KG1 (cell line): ENCODE data around the gene NRG2.

Experiments
- DNase-seq: peaks from one replicate; lab custom pipeline; 2025; lab: John Stamatoyannopoulos, UW

The NRG2 gene

DNA sequence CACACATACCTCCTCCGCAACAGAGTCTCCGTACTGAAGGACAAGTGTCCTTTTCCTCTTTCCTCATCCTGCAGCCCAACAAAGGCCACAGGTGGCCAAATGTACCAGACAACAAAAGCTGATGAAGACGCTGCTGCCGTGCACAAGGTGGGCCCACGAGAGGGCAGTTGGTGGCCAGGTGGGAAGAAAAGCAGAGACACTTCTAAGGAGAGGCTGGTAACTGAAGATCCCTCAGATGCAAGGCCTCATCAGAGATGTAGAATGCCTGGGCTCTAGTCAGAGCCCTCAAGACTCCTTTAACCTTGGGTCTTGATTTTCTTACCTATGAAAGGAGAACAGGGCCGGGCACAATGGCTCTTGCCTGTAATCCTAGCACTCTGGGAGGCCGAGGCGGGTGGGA is 75.7 kb downstream of the NRG2 start:
- no peak for DNase-seq

DNA sequence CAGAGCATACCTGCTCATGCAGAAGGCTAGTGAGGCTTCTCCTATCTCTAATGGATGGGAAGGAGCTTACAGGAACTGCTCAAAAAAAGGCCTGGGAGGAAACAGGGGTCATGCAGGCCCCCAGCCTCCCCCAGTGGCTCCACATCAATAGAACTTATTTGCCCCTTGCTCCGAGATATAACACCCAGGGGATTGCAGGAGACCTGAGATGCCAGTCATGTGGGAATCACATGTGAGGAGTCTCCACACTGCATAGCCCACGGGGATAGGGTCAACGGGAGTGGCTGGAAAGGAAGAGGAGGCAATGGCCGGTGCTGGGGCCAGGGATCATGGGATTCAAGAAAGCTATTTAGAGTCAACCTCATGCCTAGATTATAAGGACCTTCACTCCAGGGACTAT is 76.2 kb downstream of the NRG2 start:
- DNase-seq: no peak

GRCh38 chr5:139964994-139965565 is 78.0 kb downstream of the NRG2 start:
- DNase-seq: no peak

DNA sequence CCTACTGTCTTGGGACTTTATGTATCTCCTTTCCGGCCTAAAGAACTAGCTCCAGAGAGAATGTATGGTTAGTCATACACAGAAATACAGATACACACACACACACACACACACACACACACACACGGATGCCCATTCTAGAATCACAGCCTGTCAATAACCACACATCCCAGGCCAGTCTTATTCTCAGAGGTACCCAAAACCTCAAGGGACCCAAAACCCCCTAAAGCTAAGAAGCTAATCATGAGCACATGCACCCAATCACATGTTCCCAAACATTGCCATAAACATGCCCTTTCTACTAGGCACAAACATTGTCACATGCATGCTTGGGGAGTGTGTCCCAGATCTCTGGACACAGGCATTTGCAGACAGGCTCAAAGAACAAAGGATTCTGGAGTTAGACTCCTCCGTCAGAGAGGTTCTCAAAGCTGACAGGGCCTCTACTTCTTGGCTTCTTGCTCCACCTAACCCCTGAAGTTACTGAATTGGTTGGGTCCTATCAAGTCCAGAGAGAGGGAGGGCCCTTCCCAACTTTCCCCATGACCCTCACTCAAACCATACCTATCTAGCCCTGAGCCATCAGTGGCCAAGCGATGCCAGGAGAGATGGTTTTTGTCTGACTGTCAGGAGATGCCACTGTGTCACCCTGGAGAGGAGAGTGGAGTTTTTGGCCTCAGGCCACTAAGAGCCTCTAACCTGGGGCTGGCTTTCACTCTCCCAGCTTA is 78.7 kb downstream of the NRG2 start:
- DNase-seq: no peak

DNA sequence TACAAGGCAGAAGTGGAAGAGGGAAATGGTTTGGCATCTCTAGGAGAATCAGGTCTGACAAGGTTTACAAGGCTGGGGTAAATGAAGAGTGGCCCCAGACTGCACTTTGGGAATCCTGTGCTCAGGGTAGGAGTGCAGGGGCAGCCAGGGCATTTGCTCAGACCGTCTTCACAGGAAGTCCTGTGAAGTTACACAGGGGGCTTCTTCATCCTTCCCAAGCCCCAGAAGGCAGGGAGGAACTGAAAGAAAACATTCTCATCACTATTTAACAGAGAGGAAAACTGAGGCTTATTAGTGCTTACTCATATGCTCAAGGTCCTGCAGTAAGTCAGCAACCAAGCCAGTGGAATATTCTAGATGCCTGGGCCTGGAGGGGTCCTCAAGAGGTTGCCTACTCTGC is 80.7 kb downstream of the NRG2 start:
- no peak for DNase-seq

DNA sequence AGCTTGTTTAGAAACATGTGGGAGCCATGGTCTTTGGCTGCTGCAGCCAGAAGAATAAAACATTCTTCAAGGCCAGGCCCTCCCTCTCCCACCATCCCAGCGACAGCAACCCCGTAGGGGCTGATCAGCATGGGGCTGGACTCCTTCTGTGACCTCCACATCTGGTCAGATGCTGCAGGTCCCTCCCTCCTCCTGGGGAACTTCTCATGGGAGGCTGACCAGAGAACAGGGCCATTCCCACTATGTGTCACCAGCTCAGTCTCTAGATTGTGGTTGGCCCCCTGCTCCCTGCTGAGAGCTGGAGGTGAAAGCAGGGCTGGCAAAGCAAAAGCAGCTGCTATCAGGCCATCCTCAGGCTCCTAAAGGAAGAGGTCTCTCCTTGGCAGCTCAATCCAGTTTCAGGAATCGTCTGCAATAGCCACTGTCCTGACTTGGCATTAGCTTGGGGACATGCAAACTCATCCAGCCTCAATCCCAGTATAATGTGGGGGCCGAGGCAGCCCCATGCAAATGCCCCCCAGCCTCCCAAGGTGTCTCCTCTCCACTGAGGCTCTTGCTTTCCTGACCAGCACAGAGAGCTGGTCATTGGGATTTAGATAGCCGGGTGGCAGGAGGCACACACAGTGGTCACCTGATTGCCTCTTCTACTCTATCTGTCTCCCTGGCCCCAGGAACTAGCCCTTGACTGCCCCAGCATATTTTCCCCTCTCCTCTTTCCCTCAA is 81.5 kb downstream of the NRG2 start:
- no peak for DNase-seq

DNA sequence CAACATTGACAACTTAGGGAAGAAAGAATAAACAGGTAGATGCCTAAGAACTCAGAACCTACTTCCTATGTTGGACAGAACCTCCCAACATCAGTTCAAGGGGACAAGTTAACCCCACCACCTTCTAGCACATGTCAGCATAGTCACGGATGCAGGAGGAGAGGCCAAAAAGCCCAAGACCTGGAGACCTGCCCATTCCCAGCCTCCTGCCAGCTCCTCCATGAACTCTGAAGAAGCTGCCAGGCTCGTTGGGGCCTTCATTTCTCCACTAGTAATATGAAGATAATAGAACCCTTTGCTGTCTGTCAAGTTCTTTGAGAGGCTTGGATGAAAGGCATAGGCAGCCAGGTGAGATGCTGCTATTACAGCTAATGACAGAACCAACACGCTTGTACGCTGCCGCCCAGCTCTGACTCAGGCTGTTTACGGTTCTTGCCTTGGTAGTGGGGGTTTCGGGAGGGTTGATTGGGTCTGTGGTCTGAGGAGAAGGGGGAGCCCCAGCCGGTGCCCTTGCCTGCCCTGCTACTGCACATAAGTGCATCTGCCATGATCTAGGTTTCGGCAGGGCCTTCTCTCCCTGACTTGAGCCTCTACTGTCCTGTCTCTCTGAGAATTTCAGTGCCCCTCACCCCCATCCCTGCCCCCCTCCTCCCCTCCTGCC is 82.2 kb downstream of the NRG2 start:
- no peak for DNase-seq

- DNase-seq: no peak
Measured at GRCh38 chr5:139958432-139959148, 84.5 kb downstream of the NRG2 start.

DNA sequence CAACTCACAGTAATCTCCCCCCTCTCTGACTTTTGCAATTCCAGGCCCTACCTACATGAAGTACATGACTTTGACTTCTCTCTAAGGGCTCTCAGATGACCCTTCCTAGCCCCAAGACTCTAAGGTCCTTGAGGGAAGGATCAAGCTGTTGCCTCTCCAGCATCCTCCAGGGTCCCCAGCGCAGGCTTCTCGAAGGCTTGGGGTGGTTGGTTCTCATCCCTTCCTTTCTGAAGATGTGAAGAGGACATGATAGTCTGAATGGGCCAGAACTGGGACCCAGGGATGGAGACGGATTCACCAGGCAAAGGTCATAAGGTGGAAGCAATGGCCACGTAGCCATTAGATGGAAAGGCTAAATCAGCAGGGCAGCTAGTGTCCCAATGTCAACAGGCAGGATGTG is 86.8 kb downstream of the NRG2 start:
- no peak for DNase-seq

DNA sequence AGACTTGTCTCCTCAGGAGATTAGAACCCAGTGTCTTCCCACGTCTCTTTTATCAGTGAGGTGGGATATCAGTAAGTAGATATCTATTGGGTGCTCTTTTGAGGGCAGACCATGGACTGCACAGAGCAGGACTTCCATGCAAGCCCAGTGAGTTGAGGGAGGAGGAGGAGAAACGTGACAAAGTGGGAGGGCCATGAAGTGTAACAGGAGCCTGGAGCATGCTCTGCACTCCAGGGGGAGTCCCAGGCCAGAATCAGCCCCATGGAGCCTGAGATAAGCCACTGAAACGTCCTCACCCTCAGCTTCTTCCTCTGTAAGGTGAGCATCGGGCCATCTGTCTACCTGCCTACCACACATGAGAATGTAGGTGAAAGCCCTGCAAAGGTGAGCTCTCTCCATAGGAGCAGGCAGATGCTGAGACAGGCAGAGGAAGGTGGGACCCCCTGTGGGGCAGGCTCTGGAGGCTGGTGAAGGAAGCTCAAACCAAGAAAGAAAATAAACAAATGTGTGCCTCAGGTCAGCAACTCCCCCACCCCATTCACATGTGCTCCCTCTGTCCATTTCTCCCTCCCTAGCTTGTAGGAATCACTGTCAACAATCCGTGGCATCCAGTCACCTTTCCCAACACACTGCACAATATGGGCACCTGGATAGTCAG is 87.4 kb downstream of the NRG2 start:
- no peak for DNase-seq

DNA sequence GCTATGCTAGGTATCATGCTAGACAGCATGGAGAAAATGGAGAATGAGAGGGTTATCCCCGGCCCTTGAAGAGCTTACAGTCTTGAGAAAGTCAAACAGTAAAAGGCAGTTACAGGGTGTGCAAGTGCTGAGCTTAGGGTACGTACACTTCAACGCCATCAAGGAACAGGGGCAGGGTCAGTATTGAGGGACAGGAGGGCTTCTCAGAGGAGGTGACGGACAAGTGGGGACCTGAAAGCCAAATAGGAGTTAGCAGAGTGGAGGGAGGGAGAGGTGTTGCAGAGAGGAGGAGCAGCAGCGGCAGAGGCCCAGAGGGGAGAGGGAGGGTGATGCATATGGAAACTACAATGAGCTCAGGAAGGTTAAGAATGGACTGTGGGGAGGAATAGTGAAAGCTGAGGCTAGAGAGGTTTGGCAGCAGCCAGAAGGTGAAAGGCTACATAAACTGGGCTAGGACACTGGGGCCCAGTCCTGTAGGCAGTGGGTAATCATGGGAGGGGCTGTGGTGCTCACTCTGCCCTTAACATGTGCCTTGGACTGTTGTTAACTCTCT is 88.0 kb downstream of the NRG2 start:
- DNase-seq: no peak

DNA sequence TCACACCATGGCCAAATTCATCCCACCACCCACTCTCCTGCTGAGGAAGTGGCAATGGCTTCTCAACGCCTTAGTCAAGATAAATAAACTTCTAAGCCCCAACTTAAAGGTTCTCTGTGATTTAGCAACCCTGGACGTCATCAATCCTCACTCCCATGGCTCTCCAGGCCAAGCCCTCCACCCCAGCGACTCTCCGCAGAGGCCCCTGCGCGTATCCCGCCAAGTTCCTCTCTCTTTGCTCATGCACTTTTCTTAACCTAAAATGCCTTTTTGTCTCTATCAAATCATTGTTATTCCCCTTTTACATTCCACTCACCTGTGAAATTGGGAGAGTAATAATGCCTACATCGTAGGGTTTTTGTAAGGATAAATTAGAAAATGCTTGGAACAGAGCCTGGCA is 88.6 kb downstream of the NRG2 start:
- DNase-seq: no peak

DNA sequence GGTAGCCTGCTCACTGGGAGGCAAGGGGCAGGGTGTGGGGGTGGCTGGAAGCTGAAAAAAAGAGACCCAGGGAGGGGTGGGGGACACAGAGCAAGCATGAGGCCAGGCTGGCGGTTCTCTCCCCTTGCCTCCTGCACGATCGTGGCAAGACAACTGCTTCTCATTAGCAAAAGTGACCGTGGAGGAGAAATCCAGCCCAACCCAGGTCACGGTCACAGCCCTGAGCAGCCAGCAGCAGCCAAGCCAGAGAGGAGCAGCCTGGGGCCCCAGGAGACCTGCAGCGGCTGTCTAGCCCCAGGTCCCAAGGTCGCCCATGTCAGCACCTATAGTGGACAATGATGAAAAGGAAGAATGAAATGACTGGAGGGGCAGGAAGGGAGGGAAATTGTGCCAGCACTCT is 89.1 kb downstream of the NRG2 start:
- DNase-seq: no peak

DNA sequence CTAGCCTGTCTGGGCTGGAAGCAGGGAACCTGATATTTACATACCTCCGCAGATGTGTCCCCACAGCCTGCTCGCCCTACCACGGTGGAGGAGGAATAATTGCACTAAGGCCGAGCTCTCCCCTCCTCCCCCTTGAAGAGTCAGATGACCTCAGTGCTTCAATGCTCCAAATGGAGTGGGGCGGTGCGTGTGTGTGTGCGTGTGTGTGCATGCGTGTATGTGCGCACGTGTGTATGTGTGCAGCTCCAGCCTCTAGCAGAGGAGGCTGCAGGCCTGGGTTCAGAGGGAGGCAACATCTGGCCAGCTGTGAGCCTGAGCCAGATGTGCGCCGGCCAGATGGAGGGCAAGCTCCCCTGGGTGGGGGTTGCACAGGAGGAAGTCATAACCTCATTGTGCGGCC is 90.5 kb downstream of the NRG2 start:
- no peak for DNase-seq

- no peak for DNase-seq
Measured at GRCh38 chr5:139951983-139952382, 91.1 kb downstream of the NRG2 start.

DNA sequence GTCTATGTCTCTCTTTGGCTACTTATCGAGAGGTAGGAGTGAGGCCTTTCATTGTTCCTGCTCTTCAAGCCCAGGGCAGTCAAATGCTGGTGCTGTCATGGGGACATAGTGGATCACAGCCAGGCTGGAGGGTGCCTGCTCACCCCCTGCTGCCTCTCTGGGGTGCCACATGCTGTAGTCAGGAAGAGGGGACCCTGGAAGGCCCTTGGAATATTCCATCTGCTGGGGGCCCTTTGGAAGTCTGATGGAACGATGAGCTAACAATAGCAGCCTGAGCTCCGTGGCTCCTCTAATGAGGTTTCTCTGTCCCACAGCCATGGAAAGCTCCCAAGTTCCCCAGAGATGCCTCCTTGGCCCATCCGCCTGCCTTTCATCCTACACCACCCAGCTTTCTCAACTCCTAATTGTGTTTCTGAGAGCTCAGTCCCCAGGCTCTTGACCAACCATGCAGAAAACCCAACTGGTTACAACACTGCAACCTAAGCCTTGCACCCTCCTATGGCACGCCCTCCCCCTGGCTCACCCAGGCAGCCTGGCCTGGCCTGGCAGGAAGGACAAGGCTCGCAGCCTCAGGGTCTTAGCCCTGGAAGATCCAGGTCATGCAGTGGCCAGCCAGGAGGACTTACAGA is 91.7 kb downstream of the NRG2 start:
- no peak for DNase-seq

DNA sequence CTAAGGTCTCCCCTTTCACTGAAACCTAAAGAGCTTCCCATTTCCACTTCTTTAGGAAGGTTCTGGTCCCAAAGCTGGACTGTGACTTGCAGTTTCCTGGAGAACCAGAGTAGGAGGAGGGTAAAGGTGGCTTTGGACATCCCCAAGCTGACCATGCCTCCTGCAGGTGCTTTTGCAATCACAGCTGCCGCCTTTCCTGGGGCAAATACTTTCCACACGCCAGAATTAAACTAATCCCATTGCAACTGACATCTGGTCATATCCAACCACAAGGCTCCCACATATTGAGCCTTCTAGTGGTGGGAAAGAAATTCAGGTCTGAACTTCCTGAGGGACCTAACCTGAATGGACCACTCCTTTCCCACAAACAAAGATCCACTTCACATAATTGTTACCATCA is 92.7 kb downstream of the NRG2 start:
- no peak for DNase-seq

GRCh38 chr5:139949710-139950109 is 93.4 kb downstream of the NRG2 start:
- DNase-seq: no peak

GRCh38 chr5:139947727-139948126 is 95.4 kb downstream of the NRG2 start:
- no peak for DNase-seq

DNA sequence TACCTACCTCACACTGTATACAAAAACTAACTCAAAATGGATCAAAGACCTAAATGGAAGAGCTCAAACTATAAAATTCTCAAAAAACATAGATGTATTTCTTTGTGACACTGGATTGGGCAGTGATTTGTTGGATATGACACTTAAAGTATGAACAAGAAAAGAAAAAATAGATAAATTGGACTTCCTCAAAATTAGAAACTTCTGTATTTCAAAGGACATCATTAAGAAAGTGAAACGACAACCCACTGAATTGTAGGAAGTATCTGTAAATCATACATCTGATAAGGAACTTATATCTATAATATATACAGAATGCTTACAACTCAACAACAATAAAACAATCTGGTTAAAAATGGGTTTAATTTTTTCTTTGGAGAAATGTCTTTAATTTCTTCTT is 96.7 kb downstream of the NRG2 start:
- DNase-seq: no peak

DNA sequence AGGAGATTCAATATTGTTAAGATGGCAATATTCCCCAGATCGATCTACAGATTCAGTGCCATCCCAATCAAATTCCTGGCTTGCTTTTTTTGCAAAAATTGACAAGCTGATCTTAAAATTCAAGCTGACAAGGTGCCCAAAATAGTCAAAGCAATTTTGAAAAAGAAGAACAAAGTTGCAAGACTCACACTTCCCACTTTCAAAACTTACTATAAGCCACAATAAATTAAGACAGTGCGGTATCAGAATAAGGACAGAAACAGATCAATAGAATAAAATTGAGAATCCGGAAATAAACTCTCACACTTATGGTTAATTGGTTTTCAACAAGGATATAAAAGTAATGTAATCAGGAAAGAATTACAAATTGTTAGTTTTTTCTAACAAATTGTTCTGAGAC is 97.1 kb downstream of the NRG2 start:
- DNase-seq: no peak
